ENCODE data around the gene FBN2. TPM values are rescaled to one million over a fixed set of nuclear protein-coding genes. Genes with fewer than 3 reads are reported as not detected.

The FBN2 gene
- total RNA-seq, 1 donor from 2014 or later, result 1,151 TPM

DNA sequence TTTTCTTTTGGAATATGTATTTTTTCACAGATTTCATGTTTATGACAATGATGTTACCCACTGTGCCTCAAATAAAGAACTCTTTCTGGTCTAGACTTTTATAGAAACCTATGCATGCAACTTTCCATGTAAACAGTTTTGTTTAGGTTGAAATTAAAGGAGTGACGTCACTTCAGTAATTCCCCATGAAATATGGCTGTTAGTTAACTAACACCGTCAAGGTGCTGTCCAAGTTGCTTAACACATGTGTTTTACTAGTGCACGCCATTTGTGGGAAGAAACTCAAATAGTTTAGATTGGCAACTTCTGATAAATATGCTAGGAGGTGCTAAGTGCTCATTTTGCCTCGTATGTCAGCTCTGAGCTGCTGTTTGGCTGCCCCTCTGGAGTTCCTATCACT is 102.2 kb downstream of the FBN2 start:
- Mint-ChIP-seq H3K27me3 (ENCODE audit: unreplicated experiment) (no peaks in the 10 kb centered on the region), H3K9me3 (ENCODE audit: unreplicated experiment) (no peaks in the 10 kb centered on the region), H3K4me1 (ENCODE audit: unreplicated experiment) (peaks cover 33% of the 10 kb centered on the region), H3K36me3 (ENCODE audit: unreplicated experiment) (peaks cover 34% of the 10 kb centered on the region), H3K27ac (ENCODE audit: unreplicated experiment) (no peak overlapping the region), H3K4me3 (ENCODE audit: unreplicated experiment) (no peak overlapping the region)
- no peak for DNase-seq (ENCODE audit: extremely low spot score, unreplicated experiment)
- TF ChIP-seq, protein P1, sequence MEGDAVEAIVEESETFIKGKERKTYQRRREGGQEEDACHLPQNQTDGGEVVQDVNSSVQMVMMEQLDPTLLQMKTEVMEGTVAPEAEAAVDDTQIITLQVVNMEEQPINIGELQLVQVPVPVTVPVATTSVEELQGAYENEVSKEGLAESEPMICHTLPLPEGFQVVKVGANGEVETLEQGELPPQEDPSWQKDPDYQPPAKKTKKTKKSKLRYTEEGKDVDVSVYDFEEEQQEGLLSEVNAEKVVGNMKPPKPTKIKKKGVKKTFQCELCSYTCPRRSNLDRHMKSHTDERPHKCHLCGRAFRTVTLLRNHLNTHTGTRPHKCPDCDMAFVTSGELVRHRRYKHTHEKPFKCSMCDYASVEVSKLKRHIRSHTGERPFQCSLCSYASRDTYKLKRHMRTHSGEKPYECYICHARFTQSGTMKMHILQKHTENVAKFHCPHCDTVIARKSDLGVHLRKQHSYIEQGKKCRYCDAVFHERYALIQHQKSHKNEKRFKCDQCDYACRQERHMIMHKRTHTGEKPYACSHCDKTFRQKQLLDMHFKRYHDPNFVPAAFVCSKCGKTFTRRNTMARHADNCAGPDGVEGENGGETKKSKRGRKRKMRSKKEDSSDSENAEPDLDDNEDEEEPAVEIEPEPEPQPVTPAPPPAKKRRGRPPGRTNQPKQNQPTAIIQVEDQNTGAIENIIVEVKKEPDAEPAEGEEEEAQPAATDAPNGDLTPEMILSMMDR (IDR thresholded peaks at IDR 0.05), result no peak

DNA sequence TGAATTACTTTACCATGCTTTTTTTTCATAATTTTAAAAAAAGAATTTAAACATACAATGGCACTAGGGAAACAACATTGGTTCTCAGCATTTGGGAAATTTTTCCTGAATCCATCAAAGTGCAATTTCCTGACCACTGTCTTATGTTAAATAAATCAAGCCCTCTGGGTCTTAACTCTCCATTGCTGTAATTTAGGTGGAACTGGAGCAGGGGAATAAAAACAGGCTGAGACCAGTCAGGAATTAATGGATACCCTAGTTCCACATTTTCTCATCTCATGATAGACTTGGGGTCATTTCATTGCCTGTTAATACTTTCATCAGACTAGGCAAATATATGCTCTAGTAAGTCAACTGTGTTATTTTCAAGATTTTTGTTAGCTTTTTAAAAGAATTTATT is 103.1 kb downstream of the FBN2 start:
- H3K36me3 Mint-ChIP-seq (ENCODE audit: unreplicated experiment), result peaks cover 26% of the 10 kb centered on the region
- H3K9me3 Mint-ChIP-seq (ENCODE audit: unreplicated experiment), result no peaks in the 10 kb centered on the region
- no peak for DNase-seq (ENCODE audit: extremely low spot score, unreplicated experiment)
- TF ChIP-seq, protein P1 (IDR thresholded peaks at IDR 0.05), result no peak
- H3K27ac Mint-ChIP-seq (ENCODE audit: unreplicated experiment), result no peak overlapping the region
- H3K4me1 Mint-ChIP-seq (ENCODE audit: unreplicated experiment), result peaks cover 29% of the 10 kb centered on the region
- H3K27me3 Mint-ChIP-seq (ENCODE audit: unreplicated experiment), result no peaks in the 10 kb centered on the region
- H3K4me3 Mint-ChIP-seq (ENCODE audit: unreplicated experiment), result no peak overlapping the region

DNA sequence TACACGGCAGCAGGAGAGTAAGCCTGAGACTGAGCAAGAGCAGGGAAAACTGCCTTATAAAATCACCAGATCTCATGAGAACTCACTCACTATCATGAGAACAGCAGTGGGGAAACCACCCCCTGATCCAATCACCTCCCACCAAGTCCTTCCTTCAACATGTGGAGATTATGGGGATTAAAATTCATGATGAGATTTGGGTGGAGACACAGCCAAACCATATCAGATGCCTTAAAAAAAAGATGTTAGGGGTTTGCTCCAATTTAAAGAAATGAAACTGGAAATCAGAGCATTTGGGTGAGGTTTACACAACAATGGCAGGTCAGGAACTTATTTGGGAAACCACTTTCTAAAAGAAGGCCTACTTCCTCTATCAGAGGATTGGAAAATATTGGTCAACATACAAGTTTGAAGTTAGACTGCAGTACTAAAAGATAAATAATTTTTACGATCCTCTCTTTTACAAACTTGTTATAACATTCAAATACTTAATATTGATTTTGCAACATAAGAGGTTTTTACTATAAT is 105.1 kb downstream of the FBN2 start:
- H3K36me3 Mint-ChIP-seq (ENCODE audit: unreplicated experiment), result peaks cover 35% of the 10 kb centered on the region
- H3K4me3 Mint-ChIP-seq (ENCODE audit: unreplicated experiment), result no peak overlapping the region
- H3K9me3 Mint-ChIP-seq (ENCODE audit: unreplicated experiment), result no peaks in the 10 kb centered on the region
- peak overlapping the region; percentile 38 for H3K27ac Mint-ChIP-seq (ENCODE audit: unreplicated experiment)
- H3K4me1 Mint-ChIP-seq (ENCODE audit: unreplicated experiment), result peaks cover 42% of the 10 kb centered on the region
- H3K27me3 Mint-ChIP-seq (ENCODE audit: unreplicated experiment), result no peaks in the 10 kb centered on the region
- no peak for DNase-seq (ENCODE audit: extremely low spot score, unreplicated experiment)
- TF ChIP-seq, protein P1 (IDR thresholded peaks at IDR 0.05), result no peak

DNA sequence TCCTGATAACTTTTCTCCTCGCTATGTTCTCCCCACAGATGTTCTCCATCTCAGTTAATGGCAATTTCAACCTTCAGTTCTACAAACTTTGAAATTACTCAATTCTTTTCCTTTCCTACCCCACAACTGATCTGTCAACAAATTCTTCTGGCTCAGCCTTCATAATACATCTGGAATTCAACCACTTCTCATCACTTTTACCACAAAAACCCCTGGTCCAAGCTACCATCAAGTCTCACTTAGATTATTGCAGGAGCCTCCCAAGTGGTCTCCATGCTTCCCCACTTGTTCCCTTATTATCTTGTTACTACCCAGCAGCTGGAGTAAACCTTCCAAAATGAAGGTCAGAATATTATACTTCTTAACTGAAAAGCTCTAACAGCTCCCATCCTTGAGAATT is 110.1 kb downstream of the FBN2 start:
- peaks cover 39% of the 10 kb centered on the region for H3K4me1 Mint-ChIP-seq (ENCODE audit: unreplicated experiment)
- H3K27me3 Mint-ChIP-seq (ENCODE audit: unreplicated experiment), result no peaks in the 10 kb centered on the region
- TF ChIP-seq, protein P1 (IDR thresholded peaks at IDR 0.05), result no peak
- H3K27ac Mint-ChIP-seq (ENCODE audit: unreplicated experiment), result peak overlapping the region; percentile 36
- no peak overlapping the region for H3K4me3 Mint-ChIP-seq (ENCODE audit: unreplicated experiment)
- H3K9me3 Mint-ChIP-seq (ENCODE audit: unreplicated experiment), result no peaks in the 10 kb centered on the region
- peaks cover 29% of the 10 kb centered on the region for H3K36me3 Mint-ChIP-seq (ENCODE audit: unreplicated experiment)
- DNase-seq (ENCODE audit: extremely low spot score, unreplicated experiment), result no peak

DNA sequence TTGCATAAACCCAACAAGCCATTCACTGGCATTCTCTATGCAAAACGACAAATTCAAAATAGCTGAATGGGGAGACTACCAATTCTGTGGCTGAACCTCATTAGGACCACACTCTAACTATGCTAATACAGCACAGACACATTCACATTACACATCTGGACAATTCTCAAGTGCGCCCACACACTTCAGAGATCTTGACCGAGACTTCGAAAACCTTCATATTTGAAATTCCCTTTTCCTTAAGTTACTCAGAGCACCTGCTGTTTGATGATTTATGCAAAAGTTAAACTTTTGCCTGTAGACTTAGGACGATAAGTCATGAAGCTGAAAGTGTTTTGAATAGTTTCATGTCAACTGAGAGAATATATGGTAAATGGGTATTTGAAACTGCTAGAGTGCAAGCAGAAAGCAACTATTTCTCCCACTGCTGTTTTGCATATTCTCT is 111.9 kb downstream of the FBN2 start:
- Mint-ChIP-seq H3K27me3 (ENCODE audit: unreplicated experiment) (no peaks in the 10 kb centered on the region), H3K36me3 (ENCODE audit: unreplicated experiment) (peaks cover 23% of the 10 kb centered on the region), H3K27ac (ENCODE audit: unreplicated experiment) (peak overlapping the region; percentile 16), H3K4me1 (ENCODE audit: unreplicated experiment) (peaks cover 35% of the 10 kb centered on the region), H3K4me3 (ENCODE audit: unreplicated experiment) (no peak overlapping the region), H3K9me3 (ENCODE audit: unreplicated experiment) (no peaks in the 10 kb centered on the region)
- TF ChIP-seq, protein P1 (IDR thresholded peaks at IDR 0.05), result no peak
- DNase-seq (ENCODE audit: extremely low spot score, unreplicated experiment), result no peak
